Gastrocnemius medialis (tissue), 4 donors: ENCODE measurements around the gene OCSTAMP. TPM values are rescaled to one million over a fixed set of nuclear protein-coding genes. Genes with fewer than 3 reads are reported as not detected.

Experiments used
- ATAC-seq, 2 donors: fragments of 150-250 bp; one replicate each; pipeline ENCODE4 v1.9.1; 2016
- DNase-seq, 2 donors: peaks; one replicate each; pipeline ENCODE4 v3.0.0-alpha.2; 2019
- H3K27ac ChIP-seq, 4 donors: fragments of 200-600 bp; sonication (generic); 1 replicate in 1 of 4; 2 replicates in 3 of 4; pipeline ENCODE4 v1.5.1; 2016 to 2018; ENCODE audit warnings: mild to moderate bottlenecking in 2 of 4, moderate library complexity in 1 of 4
- H3K27me3 ChIP-seq, 3 donors: fragments of 200-600 bp; sonication (generic) in 2 of 3; 1 replicate in 1 of 3; 2 replicates in 2 of 3; pipeline versions ENCODE4 v1.5.1 to v1.6.0; 2016 to 2019; ENCODE audit warnings: mild to moderate bottlenecking in 1 of 3, moderate library complexity in 1 of 3
- H3K36me3 ChIP-seq, 2 donors: fragments of 200-600 bp; sonication (generic) in 1 of 2; one replicate each; pipeline ENCODE4 v1.5.1; 2017 to 2018
- H3K4me1 ChIP-seq, 2 donors: fragments of 200-600 bp; sonication (generic) in 1 of 2; one replicate each; pipeline ENCODE4 v1.5.1; 2016 to 2017; ENCODE audit warnings: mild to moderate bottlenecking in 2 of 2
- H3K4me3 ChIP-seq, 4 donors: fragments of 200-600 bp; sonication (generic) in 3 of 4; 1 replicate in 1 of 4; 2 replicates in 3 of 4; pipeline ENCODE4 v1.5.1; 2016 to 2019; ENCODE audit warnings: mild to moderate bottlenecking in 2 of 4
- H3K9me3 ChIP-seq, 3 donors: fragments of 200-600 bp; sonication (generic) in 2 of 3; 1 replicate in 1 of 3; 2 replicates in 2 of 3; pipeline ENCODE4 v1.5.1; 2016 to 2019
- POLR2A ChIP-seq, 2 donors: fragments of 450-650 bp; IDR thresholded peaks; one replicate each; pipeline ENCODE4 v1.6.1; 2017; ENCODE audit warnings: antibody characterized with exemption in 2 of 2, mild to moderate bottlenecking in 2 of 2, moderate library complexity in 2 of 2
- in situ Hi-C, 4 donors: fragments of 200-750 bp; cut with MboI; loops; one replicate each; pipeline versions ENCODE4 v1.15.0 to v1.8.0; 2017; ENCODE audit warnings: low sequenced_read_pairs in 4 of 4
- intact Hi-C: fragments of 100-400 bp; cut with DNase I; formaldehyde crosslinking; loops from one replicate; pipeline ENCODE4 v1.15.1; 2023; ENCODE audit warnings: low total_unique reads
- total RNA-seq, 4 donors: library from RNA; depleted of rRNA; stranded (reverse); fragments of >200 nt; gene quantifications; one replicate each; pipeline versions ENCODE4 v1.1.0 to v1.2.3, GENCODE V29; 2016
- TF ChIP-seq, protein P1 (sequence below), 5 experiments: fragments of 450-650 bp in 3 of 5; fragments of 200-600 bp in 2 of 5; sonication (generic) in 2 of 5; IDR thresholded peaks in 4 of 5; conservative IDR thresholded peaks in 1 of 5; 1 replicate in 4 of 5; 2 replicates in 1 of 5; pipeline ENCODE4 v1.5.1; 2016 to 2019; ENCODE audit warnings: antibody characterized with exemption in 5 of 5, mild to moderate bottlenecking in 3 of 5, moderate library complexity in 3 of 5

OCSTAMP gene
- total RNA-seq, 4 donors from 2014 or later: not detected

DNA sequence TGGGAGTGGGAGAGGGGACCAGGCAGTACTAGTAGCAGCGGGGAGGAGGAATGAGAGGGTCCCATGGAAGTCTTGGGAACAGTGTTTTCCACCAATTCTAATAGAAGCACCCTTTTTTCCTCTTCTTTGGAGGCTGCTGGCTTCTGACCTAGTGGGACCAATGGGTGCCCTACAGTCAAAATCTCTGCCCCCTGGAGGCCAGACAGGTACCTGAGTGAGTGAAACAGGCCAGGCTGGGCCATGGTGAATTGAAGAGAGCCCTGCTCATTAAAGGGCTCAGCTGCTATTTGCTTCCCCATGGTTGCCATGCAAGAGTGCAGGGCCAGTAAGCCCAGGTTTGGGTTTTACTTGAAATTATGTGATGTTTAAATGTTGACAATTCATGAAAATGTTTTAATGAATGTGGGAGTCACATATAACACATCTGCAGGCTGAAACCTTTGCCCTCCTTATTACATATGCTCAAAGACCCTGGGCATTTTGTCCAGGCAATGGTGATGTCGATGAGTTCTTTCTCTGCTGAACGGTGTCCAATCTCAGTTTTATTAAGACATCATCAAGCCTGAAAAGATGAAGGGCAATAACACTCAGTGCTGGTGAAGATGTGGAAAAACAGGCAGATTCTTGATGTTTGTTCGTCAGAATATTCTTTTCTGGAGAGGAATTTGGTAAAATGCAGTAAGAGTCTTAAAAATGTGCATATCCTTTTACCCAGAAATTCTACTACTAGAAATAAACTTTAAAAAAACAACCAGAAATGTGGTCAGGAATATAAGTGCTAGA lies 42.3 kb upstream of the OCSTAMP start:
- H3K4me3 ChIP-seq: no peak overlapping the region
- no peaks in the 10 kb centered on the region for H3K27me3 ChIP-seq
- no peaks in the 10 kb centered on the region for H3K36me3 ChIP-seq
- no peak overlapping the region for H3K27ac ChIP-seq
- no peaks in the 10 kb centered on the region for H3K9me3 ChIP-seq
- DNase-seq (no peak), ATAC-seq (no peak)
- TF ChIP-seq, protein P1, sequence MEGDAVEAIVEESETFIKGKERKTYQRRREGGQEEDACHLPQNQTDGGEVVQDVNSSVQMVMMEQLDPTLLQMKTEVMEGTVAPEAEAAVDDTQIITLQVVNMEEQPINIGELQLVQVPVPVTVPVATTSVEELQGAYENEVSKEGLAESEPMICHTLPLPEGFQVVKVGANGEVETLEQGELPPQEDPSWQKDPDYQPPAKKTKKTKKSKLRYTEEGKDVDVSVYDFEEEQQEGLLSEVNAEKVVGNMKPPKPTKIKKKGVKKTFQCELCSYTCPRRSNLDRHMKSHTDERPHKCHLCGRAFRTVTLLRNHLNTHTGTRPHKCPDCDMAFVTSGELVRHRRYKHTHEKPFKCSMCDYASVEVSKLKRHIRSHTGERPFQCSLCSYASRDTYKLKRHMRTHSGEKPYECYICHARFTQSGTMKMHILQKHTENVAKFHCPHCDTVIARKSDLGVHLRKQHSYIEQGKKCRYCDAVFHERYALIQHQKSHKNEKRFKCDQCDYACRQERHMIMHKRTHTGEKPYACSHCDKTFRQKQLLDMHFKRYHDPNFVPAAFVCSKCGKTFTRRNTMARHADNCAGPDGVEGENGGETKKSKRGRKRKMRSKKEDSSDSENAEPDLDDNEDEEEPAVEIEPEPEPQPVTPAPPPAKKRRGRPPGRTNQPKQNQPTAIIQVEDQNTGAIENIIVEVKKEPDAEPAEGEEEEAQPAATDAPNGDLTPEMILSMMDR (IDR thresholded peaks at IDR 0.05 in 4 of 5, conservative IDR thresholded peaks at IDR 0.05 in 1 of 5): no peak
- no peak for TF ChIP-seq POLR2A (IDR thresholded peaks at IDR 0.05)
- in situ Hi-C loops: no loop called here
- intact Hi-C loops: no loop called here
- H3K4me1 ChIP-seq: no peaks in the 10 kb centered on the region

DNA sequence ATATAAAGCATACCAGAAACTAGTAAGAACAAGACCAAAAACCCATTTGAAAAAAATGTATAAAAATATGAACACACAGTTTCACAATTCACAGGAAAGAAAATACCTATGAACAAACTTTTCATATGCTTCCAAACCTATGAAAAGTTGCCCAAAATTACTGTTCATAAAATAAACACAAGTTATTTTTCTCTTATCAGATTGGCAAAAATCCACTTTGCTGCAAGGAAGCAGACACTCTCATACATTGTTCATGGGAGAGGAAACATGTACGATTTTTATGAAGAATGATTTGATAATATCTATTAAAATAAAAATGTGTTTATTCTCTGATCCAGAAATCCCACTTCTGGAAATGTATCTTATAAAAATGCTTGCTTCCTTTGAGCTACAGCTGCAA lies 40.0 kb upstream of the OCSTAMP start:
- H3K27ac ChIP-seq: no peak overlapping the region
- DNase-seq (no peak), ATAC-seq (no peak)
- intact Hi-C loops: no loop called here
- no peaks in the 10 kb centered on the region for H3K27me3 ChIP-seq
- in situ Hi-C loops: no loop called here
- TF ChIP-seq, protein P1 (IDR thresholded peaks at IDR 0.05 in 4 of 5, conservative IDR thresholded peaks at IDR 0.05 in 1 of 5): no peak
- no peaks in the 10 kb centered on the region for H3K36me3 ChIP-seq
- H3K9me3 ChIP-seq: no peaks in the 10 kb centered on the region
- H3K4me3 ChIP-seq: no peak overlapping the region
- no peaks in the 10 kb centered on the region for H3K4me1 ChIP-seq

DNA sequence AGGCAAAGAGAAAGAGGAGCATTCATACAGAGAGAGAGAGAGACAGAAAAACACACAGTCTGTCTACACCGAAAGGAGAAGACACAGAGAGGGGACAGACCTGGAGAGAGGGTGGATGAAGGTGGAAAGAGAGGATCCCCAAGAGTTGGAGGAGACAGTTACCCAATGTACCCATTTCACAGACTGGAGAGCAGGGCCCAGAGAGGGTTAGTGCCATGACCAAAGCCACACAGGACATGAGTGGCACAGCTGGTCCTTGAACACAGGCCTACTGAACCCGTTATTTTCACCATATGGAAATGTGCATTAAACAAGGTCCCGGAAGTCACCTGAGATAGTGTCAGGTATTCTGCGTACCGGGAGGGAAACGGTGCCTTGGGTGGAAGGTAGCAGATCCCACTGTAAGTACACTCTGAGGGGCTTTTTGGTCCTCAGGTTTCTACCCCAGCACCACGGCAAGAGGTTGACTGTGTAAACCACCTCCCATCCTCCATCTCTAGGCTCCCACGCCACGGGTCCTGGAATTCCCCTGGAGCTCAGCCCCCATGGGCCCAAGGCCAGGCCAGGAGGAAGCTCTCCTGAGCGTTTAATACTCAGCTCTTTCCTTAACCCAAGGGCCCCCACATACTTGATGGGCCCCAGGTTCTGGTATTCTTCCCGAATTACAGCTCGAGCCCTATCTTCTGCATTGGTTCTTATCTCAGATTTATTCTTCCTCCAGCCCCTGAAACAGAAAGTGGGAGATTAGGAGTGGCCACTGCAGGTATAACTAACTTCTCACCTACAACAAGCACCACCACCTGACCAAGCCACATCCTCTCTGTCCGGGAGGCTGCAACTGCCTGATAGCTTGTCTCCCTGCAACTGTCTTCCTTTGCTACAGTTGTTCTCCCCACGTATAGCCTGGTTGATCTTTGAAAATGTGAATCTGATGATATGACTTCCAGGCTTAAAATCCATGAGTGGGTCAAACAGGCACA lies 38.4 kb upstream of the OCSTAMP start:
- TF ChIP-seq POLR2A (IDR thresholded peaks at IDR 0.05): no peak
- TF ChIP-seq, protein P1 (IDR thresholded peaks at IDR 0.05 in 4 of 5, conservative IDR thresholded peaks at IDR 0.05 in 1 of 5): no peak
- Histone ChIP-seq H3K4me3 (no peak overlapping the region), H3K9me3 (no peaks in the 10 kb centered on the region), H3K4me1 (no peaks in the 10 kb centered on the region), H3K36me3 (no peaks in the 10 kb centered on the region), H3K27ac (no peak overlapping the region), H3K27me3 (no peaks in the 10 kb centered on the region)
- in situ Hi-C loops (no loop called here), intact Hi-C loops (no loop called here)
- ATAC-seq (no peak), DNase-seq (no peak)

DNA sequence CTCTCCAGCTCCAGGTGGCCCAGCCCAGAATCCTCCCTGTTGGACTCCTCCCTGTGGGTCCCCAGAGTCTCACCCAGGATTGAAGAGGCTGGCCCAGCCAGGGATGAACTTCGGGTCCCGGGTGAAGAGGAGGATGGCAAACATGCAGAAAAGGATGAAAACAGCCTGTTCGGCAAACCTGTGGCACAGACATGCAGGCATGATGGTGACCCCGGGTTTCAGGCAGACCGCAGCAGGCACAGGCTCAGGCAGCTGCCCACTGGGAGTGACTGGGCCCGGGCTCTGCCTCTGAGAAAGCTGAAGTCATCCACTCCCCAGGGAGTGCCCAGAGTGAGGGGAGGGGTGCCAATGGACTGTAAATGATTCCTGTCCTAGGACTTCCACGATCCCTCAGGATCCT lies 37.5 kb upstream of the OCSTAMP start:
- ATAC-seq (no peak), DNase-seq (no peak)
- no peak for TF ChIP-seq POLR2A (IDR thresholded peaks at IDR 0.05)
- TF ChIP-seq, protein P1 (IDR thresholded peaks at IDR 0.05 in 4 of 5, conservative IDR thresholded peaks at IDR 0.05 in 1 of 5): no peak
- Histone ChIP-seq H3K27ac (no peak overlapping the region), H3K4me3 (no peak overlapping the region), H3K27me3 (no peaks in the 10 kb centered on the region), H3K4me1 (no peaks in the 10 kb centered on the region), H3K36me3 (no peaks in the 10 kb centered on the region), H3K9me3 (no peaks in the 10 kb centered on the region)
- intact Hi-C loops: no loop called here
- in situ Hi-C loops: no loop called here
